Mucosa of rectum (tissue), 2 donors: ENCODE measurements around the gene PRKN.

ENCODE experiments used
- H3K27ac ChIP-seq, 2 donors: one replicate each; pipeline ENCODE4 v1.7.0; 2013; ENCODE audit warnings: inconsistent platforms in 2 of 2, low read depth in 2 of 2, low read length in 2 of 2
- H3K27me3 ChIP-seq, 2 donors: one replicate each; pipeline ENCODE4 v1.7.0; 2013; ENCODE audit warnings: low read length in 2 of 2; ENCODE audit not compliant: control insufficient read depth in 2 of 2, insufficient read depth in 2 of 2
- H3K36me3 ChIP-seq, 2 donors: one replicate each; pipeline ENCODE4 v1.7.0; 2013; ENCODE audit warnings: low read length in 2 of 2; ENCODE audit not compliant: control insufficient read depth in 2 of 2, insufficient read depth in 2 of 2
- H3K4me1 ChIP-seq, 2 donors: one replicate each; pipeline ENCODE4 v1.7.0; 2013; ENCODE audit warnings: low read length in 2 of 2, mild to moderate bottlenecking in 1 of 2; ENCODE audit not compliant: control insufficient read depth in 2 of 2, insufficient read depth in 2 of 2
- H3K4me3 ChIP-seq, 2 donors: one replicate each; pipeline ENCODE4 v1.7.0; 2013; ENCODE audit warnings: low read length in 2 of 2
- H3K9ac ChIP-seq, 2 donors: one replicate each; pipeline ENCODE4 v1.7.0; 2013; ENCODE audit warnings: low read length in 2 of 2, low read depth in 1 of 2, mild to moderate bottlenecking in 1 of 2
- H3K9me3 ChIP-seq, 2 donors: one replicate each; pipeline ENCODE4 v1.7.0; 2013; ENCODE audit warnings: low read length in 2 of 2; ENCODE audit not compliant: control insufficient read depth in 2 of 2
- donor health status: healthy.
- donor health status: Normal muscosa, but diverticular disease.

Gene PRKN

DNA sequence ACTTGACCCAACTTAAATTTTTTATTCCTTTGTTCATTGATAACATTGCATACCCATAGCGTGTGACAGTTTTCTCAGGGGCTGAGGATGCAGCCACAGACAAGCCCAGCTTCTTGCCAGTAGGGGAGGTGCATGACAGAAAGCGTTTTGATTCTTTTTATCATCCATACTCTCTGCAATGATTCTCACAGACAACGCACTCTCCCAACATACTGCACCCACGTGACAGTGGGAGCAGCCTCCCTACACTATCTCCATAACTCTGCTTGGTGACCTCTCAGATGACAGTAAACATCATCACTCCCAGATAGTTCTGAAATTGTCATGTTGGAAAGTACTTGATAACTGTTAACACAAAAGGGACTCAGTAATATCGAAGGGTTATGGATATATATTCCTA is 972.5 kb downstream of the PRKN start:
- H3K4me1 ChIP-seq: no peaks in the 10 kb centered on the region
- H3K9me3 ChIP-seq: no peaks in the 10 kb centered on the region
- H3K27me3 ChIP-seq: no peaks in the 10 kb centered on the region
- H3K27ac ChIP-seq: no peak overlapping the region
- H3K36me3 ChIP-seq: no peaks in the 10 kb centered on the region
- H3K9ac ChIP-seq: no peak overlapping the region
- no peak overlapping the region for H3K4me3 ChIP-seq

- Histone ChIP-seq H3K27ac (no peak overlapping the region), H3K27me3 (no peaks in the 10 kb centered on the region), H3K4me1 (no peaks in the 10 kb centered on the region), H3K36me3 (no peaks in the 10 kb centered on the region), H3K9ac (no peak overlapping the region), H3K9me3 (no peaks in the 10 kb centered on the region), H3K4me3 (no peak overlapping the region)
Measured at GRCh38 chr6:161750686-161751085, 976.9 kb downstream of the PRKN start.

GRCh38 chr6:161749576-161749975 is 978.0 kb downstream of the PRKN start:
- no peaks in the 10 kb centered on the region for H3K36me3 ChIP-seq

GRCh38 chr6:161748535-161749416 is 978.8 kb downstream of the PRKN start:
- Histone ChIP-seq H3K36me3 (no peaks in the 10 kb centered on the region), H3K27ac (no peak overlapping the region), H3K9ac (no peak overlapping the region), H3K4me3 (no peak overlapping the region), H3K9me3 (no peaks in the 10 kb centered on the region), H3K4me1 (no peaks in the 10 kb centered on the region), H3K27me3 (no peaks in the 10 kb centered on the region)

More at GRCh38 chr6:161749576-161749975, 978.0 kb downstream of the PRKN start:
- no peaks in the 10 kb centered on the region for H3K27me3 ChIP-seq
- no peak overlapping the region for H3K27ac ChIP-seq
- H3K9me3 ChIP-seq: no peaks in the 10 kb centered on the region
- H3K4me3 ChIP-seq: no peak overlapping the region
- H3K9ac ChIP-seq: no peak overlapping the region
- H3K4me1 ChIP-seq: no peaks in the 10 kb centered on the region

DNA sequence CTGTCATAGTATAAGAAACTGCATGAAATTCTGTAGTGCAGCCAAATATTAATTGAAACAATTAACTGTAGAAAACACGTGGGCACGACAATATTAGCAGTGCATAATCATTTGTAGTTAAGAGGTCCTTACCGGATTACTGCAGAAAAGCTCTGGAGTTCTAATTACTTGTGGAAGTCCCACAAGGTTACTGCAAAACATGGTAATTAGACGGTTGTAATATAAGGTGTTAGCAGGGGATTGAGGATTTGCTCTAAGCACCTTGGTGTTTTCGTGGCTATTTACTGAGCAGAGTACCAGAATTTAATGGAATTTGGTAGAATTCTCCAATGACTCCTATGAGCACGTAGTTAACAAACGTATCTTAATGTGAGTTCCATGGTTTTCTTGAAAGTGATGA is 980.1 kb downstream of the PRKN start:
- Histone ChIP-seq H3K27ac (no peak overlapping the region), H3K36me3 (no peaks in the 10 kb centered on the region), H3K4me3 (no peak overlapping the region), H3K9ac (no peak overlapping the region), H3K9me3 (no peaks in the 10 kb centered on the region), H3K4me1 (no peaks in the 10 kb centered on the region), H3K27me3 (no peaks in the 10 kb centered on the region)

DNA sequence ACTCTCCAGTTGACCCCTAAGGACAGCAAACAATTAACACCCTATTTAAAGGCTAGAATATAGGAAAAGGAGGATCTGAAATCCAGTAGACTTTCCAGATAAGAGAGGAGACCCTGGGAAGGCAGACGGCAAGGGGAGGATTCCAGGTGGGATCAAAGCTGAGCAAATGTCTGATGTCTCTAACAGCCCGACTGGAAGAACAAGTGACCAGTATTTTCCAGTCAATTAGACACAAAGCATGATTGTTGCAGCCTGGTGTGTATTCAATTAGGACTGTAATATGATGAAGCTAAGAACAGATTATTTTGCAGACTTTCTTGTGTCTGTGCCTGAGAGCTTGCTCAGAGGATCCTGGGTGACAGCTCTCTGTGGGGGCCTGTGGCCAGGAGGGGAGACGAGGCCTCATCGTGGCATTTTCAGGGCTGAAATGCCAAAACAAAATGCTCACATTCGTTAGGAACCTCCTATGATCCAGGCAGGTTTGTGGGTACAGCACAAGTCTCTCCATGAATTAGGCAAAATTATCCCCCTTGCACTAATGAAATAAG is 981.9 kb downstream of the PRKN start:
- Histone ChIP-seq H3K9me3 (no peaks in the 10 kb centered on the region), H3K4me1 (no peaks in the 10 kb centered on the region), H3K27me3 (no peaks in the 10 kb centered on the region), H3K27ac (no peak overlapping the region), H3K36me3 (no peaks in the 10 kb centered on the region), H3K9ac (no peak overlapping the region), H3K4me3 (no peak overlapping the region)

DNA sequence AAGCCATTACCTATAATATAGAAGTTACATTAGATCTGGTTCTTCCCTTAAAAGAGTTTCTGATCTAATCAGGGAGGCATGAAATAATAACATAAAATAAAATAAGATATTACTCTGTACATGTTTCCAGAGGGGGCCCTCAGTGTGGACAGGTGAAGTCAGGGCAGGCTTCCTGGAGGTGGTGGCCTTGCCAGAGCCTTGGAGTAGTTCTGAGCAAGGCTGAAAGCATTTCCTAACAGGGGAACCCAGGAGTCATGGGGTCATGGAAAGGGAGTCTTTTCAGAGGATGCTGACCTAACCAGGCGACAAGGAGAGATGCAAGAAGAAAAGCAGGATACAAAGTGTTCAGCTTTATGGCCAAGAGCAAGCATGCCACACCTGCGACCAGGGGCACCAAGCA is 982.4 kb downstream of the PRKN start:
- no peak overlapping the region for H3K27ac ChIP-seq
- H3K4me1 ChIP-seq: no peaks in the 10 kb centered on the region
- no peaks in the 10 kb centered on the region for H3K27me3 ChIP-seq
- no peaks in the 10 kb centered on the region for H3K36me3 ChIP-seq
- no peaks in the 10 kb centered on the region for H3K9me3 ChIP-seq
- no peak overlapping the region for H3K9ac ChIP-seq
- no peak overlapping the region for H3K4me3 ChIP-seq

DNA sequence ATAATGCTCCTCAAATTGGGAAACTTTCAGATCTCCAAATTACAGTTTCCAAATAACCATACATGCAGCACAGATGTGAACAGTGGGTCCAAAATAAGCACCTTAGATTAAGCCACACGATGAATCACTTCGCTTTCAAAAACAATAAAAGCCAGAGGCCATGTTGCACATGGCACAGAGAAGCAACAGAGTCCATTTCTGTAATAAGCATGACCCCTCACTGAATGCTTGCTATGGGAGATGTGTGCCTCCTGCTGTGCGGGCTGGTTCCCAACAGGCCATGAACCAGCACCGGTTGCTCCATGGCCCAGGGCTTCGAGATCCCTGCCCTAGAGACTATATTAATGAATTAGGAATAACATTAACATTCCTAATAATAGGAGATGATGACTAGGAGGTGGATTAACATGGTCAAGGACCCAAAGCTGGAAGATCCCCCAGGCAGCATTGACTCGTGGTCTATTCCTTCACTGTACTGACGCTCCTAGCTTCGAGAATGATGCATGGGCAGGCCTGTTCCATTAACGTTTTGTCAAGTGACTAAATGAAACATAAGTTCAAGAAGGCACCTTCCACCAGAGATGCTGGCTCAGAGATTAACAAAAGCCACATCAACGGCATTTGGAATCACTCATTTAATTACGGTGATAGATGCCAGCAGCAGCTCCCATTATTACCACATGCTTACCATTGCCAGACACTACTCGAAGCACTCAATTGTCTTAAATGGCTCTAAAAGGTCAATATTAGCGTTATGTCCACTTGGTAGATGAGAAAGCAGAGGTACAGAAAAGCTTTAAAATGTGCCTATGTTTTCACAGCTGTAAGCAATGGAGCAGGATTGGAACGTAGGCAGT is 983.1 kb downstream of the PRKN start:
- Histone ChIP-seq H3K9ac (no peak overlapping the region), H3K36me3 (no peaks in the 10 kb centered on the region), H3K4me3 (no peak overlapping the region), H3K27ac (no peak overlapping the region), H3K9me3 (no peaks in the 10 kb centered on the region), H3K27me3 (no peaks in the 10 kb centered on the region), H3K4me1 (no peaks in the 10 kb centered on the region)

DNA sequence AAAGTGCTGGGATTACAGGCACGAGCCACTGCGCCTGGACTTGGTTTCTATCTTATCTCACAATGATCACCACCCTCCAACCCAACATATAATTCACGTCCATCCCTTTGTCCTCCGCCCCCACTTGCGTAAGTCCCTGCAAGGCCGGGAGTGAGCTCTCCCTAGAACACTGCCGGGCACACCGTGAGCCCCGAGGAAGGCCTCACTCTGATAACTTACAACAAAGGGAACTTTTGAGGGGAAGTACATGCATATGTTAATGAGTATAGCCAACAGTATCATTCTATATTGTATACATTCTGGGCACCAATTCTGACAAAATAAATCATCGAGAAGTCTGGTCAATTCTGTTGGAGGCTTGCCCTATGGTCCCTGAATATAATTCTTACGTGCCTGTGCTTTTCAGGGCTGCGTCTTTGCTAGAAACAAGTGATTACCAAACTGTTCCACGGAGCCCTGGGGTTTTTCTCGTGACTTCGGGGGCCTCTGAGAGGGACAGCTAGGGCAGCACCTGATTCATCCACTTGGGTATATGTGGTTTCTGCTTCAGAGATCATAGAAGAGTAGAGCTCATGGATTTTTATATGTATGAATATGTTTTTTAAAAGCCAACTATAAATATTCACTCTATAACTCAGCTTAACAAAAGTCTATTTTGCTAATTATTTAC is 983.9 kb downstream of the PRKN start:
- H3K4me1 ChIP-seq: no peaks in the 10 kb centered on the region
- no peaks in the 10 kb centered on the region for H3K9me3 ChIP-seq
- H3K27ac ChIP-seq: no peak overlapping the region
- H3K27me3 ChIP-seq: no peaks in the 10 kb centered on the region
- no peaks in the 10 kb centered on the region for H3K36me3 ChIP-seq
- H3K4me3 ChIP-seq: no peak overlapping the region
- H3K9ac ChIP-seq: no peak overlapping the region
